NCI-H345 treated with DMSO at 0.1 percent for 48 hours (cell line): Measurements from ENCODE around the gene HDAC4.

Experiments used
- DNase-seq: peaks from one replicate; lab custom pipeline; 2025; ENCODE audit not compliant: unreplicated experiment; lab: John Stamatoyannopoulos, UW

The HDAC4 gene

DNA sequence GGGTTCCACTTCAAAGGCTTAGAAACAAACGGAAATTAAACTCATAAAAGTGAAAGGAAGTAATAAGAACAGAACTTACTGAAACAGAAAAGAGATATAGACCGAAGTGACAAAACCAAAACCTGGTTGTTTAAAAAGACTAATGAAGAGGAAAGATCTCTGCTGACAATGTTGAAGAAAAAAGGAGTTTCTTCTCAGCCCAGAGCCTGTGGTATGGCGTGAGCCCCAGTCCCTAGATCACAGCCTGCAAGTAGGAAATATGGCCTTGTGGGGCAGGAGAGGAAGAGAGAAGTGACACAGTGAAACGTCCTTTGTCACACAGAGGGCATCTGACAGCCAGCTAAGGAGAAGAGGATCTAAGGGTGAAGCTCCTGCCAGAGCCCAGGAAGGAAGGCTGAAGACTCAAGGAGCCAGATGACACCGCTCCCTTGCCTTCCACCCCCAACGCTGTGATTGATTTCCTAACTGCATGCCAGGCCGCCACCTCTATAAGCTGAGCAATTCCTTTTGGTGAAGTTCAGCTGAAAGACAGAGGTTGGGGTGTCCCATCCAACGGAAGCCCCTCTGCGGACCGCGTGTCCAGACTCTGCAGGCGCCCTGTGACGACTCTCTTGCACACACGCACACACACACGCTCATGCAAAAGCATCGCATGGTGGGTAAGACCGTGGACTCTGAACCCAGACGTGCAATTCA, 141.1 kb downstream of the HDAC4 start:
- DNase-seq: no peak

GRCh38 chr2:239259173-239259572, 141.6 kb downstream of the HDAC4 start:
- DNase-seq: no peak

GRCh38 chr2:239258248-239258647, 142.6 kb downstream of the HDAC4 start:
- no peak for DNase-seq

- DNase-seq: no peak
Measured at GRCh38 chr2:239257511-239257937, 143.3 kb downstream of the HDAC4 start.

DNA sequence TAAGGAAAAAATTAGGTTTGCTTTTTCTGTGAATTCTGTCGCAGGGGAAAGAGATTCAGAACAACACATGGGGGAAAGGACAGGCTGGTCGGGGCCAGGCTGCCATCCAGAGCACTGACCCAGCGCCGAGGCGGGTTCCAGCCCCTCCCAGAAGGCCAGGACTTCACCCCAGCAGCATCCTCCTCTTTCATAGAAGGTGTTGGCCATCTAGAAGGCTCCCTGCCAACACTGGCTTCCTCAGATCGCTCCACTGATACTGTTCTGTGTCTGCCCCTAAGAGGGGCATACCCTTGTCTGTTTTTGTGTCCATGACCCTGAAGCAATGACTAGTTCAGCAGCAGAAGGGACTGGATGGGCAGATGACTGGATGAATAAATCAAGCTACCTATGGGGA, 144.5 kb downstream of the HDAC4 start:
- no peak for DNase-seq

GRCh38 chr2:239255628-239256349, 145.0 kb downstream of the HDAC4 start:
- no peak for DNase-seq

GRCh38 chr2:239255218-239255617, 145.6 kb downstream of the HDAC4 start:
- no peak for DNase-seq

GRCh38 chr2:239253701-239254436, 147.0 kb downstream of the HDAC4 start:
- DNase-seq: no peak

- DNase-seq: no peak
Measured at GRCh38 chr2:239253264-239253663, 147.6 kb downstream of the HDAC4 start.

- DNase-seq: no peak
Measured at GRCh38 chr2:239252801-239253200, 148.0 kb downstream of the HDAC4 start.

DNA sequence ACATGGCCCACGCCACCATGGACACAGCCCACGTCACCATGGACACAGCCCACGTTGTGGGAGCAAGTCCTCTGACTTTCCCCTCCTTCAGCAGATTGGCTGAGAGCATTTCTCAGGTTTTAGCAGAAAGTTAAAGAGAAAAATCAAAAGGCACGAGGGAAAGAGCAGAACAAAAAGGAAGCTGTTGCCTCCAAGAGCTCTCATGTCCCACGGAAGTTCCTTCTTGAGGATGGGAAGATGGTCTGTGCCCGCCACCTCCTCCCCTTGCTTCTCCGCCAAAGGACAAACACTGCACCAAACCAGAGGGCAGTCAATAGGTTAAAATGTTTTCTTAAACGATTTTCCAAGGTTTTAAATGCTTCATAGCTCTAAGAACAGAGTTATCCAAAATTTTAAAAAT, 148.4 kb downstream of the HDAC4 start:
- no peak for DNase-seq

DNA sequence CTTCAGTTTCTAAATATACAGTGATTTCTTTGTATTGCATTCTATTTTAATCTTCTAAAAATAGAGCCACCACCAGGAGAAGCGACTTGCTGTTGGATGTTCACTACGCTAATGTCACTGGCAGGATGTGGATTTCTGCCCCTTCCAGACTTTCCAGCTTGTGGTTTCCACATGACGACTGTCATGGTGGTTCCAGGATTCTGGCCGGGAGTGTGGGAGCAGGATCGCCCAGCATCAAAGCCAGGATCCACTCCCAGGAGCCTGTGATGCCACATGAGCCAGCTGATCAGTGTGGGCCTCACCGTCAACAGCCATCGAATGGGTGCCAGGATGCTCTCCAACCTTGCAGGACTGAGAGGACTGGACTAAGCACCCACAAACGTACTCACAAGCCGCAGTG, 148.8 kb downstream of the HDAC4 start:
- DNase-seq: no peak

DNA sequence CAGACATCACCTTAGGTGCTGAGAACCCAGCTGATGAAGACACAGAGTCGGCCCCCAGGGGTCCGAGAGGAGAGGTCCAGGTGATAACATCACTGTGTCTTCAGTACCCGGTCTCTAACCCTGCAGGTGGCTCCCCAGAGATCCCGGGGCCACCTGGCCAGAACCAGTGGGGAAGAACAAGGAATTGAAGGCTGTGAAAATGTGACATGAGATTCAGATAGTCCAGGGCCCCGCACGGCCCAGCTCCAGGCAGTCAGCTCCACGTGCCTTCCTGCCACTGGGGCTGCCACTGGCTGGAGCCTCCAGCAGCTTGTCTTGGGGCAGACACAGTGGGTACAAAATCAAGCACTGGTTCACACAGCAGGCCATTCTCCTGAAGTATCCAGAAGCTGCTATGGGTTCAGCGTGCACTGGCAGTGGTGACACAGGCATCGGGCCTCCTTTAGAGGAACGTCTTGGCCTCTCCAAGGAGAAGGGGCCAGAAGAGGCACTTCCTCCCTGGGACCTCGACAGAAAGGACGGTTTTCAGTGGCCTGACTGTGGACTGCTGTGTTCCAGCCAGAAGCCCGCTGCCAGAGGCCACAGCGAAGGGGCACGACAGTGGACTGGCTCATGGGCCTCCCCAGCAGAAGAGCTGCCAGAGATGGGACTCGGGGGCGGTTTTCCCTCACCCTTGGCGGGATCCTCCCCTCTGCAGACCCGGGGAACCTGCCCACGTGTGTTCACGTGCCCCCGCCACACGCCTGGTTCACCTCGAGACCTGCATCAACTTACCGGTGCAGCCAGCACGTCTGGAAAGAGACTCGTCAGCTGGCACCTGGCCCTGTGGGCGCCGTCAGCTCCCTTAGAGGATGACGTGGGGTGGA, 150.4 kb downstream of the HDAC4 start:
- DNase-seq: no peak

- peak; percentile 20 for DNase-seq
Measured at GRCh38 chr2:239249776-239250175, 151.0 kb downstream of the HDAC4 start.

DNA sequence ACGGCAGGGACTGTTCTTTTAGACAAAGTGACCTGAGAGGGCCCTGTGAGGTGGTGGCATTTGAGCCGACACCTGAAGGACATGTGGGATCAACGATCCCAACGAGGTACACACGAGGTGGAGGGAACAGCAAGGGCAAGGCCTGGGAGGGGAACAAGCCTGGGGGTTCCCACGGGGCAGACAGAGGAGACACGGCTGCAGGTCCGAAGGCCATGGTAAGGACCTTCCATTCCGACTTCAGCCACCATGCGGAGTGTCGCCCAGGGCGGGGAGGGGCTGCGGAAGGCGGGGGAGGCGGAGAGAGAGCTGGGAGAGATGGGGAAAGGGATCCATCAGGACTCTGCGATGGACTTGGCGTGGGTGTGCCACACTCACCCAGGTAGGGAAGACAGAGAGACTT, 151.8 kb downstream of the HDAC4 start:
- no peak for DNase-seq

GRCh38 chr2:239247401-239248245, 153.2 kb downstream of the HDAC4 start:
- DNase-seq: no peak

- peak; percentile 56 for DNase-seq
Measured at GRCh38 chr2:239246723-239247122, 154.1 kb downstream of the HDAC4 start.

DNA sequence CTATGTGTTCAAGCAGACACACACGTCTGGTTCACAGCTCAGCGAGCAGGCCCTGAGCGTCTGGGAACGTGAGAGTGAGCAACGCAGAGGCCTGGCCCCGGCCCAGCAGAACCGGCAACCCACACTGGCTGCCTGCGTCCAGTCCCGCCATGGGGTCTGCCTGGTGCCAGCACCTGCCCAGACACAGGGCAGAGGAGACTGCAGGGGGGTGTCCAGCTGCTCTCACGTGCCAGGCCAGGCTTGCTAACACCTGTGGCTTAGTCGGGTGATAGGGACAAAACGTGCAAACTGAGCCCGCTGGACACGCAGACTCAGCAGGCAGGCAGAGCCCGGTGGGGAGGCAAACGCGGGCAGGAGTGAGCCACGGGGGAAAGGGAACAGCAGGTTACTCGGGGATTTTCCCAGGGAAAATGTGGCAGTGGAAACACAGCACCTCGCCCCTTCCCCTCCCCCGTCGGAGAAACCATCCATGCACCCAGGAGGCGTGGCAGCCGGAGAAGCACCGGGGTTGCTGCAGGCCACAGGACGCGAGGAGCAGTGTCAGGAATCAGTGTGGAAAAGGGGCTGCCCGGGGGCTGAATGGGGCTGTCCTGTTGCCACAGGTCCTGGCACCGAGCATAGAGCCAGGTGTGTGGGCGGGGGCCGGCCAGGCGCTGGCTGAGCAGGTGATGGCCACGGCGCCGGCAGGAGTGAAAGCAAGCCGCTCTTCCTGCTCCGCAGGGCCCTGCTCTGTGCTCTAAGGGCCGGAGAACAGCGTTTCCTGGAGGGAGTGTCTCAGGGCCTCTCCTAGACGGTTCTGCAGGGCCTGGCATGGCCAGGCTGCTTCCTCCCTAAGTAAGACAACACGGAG, 154.7 kb downstream of the HDAC4 start:
- DNase-seq: no peak

DNA sequence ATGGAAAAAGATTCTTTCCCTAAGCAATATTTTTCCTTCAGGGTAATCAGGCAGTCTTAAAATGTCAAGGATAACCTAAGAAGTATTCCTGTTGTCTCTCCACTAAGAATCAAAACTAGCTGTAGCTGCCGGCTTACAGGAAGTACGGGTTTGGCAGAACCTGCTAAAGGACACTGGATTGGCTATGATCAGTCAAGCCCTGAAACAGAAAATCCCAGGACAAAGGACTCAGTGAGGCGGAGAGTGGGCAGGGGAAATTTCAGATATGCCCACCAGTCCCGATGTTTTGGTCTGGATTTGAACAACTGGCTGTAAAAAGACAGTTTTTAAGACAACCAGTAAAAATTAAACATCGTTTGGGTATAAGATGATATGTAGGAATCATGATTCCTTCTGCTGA, 155.7 kb downstream of the HDAC4 start:
- no peak for DNase-seq
